ENCODE results near the gene RNASEH1.
"Not testable (repeated sequence)": the region's sequence is repeated elsewhere in the genome, so short reads cannot be mapped to it uniquely, and the experiment has no call there.

The RNASEH1 gene

DNA sequence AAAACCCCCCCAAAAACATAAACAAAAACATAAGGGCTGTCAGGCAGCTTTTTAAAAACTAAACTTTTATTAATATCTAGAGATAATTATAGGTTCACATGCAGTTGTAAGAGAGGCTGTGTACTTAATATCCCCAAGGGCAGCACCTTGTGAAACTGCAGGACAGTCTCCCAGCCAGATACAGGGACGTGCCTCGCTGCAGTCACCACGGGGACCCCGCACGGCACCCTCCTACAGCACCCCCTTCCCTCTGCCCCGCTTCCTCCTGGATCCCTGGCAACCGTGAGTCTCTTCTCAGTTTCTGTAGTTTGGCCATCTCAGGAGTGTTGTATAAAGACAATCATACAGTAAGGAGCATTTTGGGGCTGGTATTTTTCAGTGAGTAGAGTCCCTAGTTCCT lies 30.0 kb upstream of the RNASEH1 start:
- no peak for DNase-seq

DNA sequence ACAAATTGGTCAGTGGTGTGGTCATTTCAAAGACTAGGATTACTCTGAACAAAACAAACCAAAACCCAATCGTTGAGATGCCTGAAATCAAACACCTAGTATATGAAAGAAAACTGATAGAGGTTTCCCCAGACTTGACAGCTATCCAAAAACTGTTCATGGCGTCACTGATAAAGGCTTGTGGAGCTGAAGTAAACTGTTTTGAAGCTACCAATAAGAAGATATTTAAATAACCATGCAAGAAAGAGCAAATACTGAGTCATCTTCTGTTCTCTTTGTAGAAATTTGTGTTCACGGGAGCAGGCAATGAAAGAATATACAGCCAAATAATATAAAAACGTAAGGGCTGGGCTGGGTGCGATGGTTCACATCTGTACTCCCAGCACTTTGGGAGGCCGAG lies 29.3 kb upstream of the RNASEH1 start:
- DNase-seq = no peak

DNA sequence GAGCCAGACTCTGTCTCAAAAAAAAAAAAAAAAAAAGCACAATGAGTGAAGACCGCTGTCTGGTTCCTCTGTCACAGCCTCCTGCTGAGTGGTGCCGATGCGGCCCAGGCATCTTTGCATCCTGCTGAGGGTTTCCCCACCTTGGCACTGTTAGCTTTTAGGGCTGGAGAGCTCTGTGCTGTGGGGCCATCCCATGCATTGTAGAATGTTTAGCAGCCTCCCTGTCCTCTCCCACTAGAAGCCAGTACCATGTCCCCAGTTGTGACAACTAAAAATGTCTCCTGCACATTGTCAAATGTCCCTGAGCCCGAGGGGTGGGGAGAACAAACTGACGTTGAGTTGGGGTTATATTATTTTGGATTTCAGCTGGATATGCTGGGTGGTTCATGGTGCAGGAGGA lies 28.9 kb upstream of the RNASEH1 start:
- no peak for DNase-seq

DNA sequence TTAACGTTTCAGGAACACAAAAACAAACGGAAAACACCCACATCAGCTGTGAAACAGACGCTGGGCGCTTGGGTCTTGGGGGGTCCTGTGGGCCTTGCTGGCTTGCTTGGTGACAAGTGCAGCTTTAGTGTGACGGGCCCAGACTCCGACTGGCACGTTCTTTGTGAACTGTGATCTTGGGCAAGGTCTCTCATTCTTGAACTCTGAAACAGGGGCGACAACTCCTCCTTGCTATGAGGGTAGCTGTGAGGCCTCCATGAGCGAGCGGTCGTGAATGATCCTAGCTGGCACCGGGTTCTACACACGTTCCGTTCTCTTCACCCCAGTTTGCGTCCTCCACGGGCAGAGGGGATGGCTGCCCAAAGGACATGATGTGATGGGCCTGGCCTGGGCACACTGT lies 28.1 kb upstream of the RNASEH1 start:
- DNase-seq = no peak

DNA sequence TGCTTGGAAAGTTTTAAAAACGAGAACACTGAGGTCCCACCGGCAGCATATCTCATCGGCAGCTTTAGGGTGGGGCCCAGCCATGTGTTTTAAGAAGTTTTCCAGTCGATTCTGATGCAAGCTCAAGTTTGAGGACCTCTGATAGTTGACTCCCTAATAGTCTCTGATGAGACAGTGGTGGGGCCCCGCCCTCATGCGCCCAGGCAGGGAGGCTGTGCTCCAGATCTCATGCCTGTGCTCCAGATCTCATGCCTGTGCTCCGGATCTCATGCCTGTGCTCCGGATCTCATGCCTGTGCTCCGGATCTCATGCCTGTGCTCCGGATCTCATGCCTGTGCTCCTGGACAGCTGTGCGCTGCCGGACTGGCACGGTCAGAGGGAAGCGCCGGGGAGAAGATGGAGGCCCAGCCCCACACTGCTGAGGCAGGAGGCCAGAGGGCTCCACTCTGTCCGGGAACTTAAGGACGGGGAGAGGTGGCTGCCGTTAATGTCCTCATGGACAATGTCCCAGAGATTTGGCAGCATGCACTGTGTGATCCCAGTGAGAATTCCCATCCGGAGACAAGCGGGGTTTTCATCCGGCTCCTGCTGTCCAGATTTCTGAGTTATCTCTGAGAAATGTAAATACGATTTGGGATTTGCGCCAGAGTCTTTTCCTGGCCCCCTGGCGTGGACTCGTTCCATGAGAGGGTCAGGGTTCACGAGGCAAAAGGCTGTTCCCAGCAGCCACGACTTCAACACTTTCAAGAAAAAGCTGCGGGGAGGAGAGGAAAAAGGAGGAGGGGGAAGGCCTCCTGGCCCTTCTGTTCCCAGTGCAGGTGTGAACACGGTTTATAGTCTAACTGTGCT lies 27.4 kb upstream of the RNASEH1 start:
- no peak for DNase-seq

DNA sequence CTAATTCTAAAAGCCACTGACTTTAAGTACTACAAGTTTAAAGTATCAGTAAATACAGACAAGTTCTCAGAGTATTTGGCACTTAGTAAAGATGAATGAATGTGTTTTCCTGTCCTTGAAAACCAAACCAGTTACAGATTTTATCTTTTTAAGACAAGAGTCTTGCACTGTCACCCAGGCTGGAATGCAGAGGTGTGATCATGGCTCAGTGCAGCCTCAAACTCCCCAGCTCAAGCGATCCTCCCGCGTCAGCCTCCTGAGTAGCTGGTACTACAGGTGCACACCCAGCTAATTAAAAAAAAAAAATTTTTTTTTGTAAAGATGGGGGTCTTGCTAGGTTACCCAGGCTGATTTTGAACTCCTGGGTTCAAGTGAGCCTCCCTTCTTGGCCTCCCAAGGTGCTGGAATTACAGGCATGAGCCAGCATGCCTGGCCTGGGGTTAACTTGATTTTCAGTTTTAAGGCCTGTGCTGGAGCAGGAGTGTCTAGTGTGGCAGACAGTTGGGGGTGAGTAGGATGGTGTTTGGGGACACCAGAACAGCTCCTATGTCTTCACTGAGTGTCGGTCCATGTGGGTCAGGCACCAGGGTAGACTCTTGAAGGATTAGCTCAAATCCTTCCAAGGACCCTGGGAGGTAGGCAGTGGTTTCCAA lies 26.6 kb upstream of the RNASEH1 start:
- no peak for DNase-seq

DNA sequence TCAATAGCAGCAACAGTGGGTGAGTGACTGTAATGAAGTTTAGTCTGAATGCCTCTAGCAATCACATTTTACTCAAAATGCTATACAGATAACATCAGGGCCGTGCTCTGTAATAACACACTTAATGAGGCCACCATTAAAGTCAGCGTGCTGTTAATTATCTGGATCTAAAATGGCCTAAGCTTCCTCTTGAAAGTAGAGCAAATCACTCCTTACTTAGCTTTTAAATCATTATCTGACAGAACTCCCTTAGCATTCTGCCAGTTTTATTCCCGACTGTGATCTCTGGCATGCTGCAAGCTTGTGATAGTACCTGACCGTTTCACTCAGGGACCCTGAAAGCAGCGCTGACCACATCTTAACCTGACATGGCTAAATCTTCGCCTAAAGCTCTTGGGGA lies 25.9 kb upstream of the RNASEH1 start:
- no peak for DNase-seq

DNA sequence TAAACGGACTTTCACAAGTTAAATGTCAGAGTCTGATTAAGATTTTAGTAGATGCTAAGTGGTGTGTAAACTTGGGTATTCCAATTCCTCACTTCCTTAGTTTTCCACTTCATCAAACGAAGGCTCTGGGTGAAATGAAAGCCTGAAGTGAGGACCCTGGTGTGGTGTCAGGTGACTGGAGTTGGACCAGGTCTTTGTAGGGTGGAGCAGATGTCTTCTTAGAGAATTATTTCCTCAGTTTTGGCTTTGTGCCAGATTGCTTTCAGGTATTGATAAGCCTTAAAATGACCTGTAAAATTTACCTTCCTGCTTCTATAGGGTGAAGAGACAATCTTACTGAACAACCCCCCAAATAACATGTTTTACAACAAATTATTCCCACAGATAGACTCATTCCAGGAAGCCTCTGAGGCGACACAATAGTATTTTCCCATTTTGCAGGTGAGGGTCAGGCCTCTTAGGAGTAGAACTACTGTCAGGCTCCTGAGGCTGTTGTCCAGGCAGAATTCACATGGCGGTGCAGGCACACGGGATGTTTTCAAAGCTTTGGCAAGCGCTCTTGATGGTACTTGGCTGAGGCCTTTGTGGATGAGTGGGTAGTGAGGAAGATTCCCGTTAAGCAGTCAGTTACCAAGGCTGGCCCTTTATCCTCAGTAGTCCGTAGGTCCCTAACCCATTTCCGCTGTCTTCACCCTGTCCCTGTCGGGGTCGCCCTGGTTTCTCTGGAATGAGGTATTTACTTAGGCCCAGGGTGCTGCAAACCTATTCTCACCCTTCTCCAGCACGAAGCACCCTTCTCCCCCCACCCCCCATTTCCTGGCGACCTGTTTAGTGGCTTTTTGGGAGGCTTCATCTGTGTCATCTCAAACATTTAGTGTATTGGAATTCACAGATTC lies 23.5 kb upstream of the RNASEH1 start:
- DNase-seq = no peak

DNA sequence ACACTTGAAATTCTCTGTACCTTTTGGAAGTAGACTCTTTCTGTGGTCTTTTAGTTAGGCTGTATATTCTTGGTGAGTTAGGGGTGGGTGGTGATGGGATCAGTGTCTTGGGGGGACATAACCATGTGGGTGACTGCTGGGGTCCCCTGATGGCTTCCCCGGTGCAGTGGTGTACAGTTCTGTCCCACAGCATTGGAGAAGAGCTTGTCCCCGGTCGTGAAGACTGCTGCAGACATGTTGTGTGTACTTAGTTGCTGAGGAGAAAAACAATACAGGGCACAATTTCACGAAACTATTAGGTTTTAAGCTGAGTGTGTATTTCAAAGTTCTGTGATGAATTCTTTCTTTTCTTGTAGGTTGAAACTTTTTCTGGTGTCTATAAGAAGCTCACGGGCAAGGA lies 22.3 kb upstream of the RNASEH1 start:
- DNase-seq = no peak

DNA sequence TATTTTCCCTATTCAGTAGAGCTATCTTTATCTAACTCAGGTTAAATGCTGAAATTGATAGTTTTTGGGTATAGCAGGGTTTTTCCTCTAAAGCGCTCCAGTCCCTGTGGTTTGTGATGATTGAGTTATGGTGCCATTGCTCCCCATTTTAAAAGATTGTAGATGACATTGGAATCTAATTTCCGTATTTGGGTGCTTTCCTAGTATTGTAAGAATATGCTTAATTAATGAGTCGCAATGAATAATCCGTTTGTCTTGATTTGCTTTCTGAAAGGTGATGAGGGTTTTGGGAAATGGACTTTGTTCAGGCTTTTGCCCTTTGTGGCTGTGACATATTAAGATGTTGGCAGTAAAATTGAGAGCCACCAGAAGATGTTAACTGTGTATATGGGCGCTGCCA lies 20.9 kb upstream of the RNASEH1 start:
- DNase-seq = no peak

DNA sequence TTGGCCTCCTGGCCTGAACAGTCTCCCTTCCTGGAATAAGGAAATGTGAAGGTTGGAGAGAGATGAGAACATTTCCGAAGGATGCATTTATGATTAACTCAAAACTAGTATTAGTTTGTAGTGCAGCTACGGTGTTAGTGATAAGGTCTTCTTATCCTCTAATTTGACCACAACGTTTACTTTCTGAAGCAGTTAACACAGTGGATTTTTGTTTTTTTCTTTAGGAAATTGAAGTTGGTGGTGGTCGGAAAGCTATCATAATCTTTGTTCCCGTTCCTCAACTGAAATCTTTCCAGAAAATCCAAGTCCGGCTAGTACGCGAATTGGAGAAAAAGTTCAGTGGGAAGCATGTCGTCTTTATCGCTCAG lies 18.1 kb upstream of the RNASEH1 start:
- not testable (repeated sequence) for DNase-seq

DNA sequence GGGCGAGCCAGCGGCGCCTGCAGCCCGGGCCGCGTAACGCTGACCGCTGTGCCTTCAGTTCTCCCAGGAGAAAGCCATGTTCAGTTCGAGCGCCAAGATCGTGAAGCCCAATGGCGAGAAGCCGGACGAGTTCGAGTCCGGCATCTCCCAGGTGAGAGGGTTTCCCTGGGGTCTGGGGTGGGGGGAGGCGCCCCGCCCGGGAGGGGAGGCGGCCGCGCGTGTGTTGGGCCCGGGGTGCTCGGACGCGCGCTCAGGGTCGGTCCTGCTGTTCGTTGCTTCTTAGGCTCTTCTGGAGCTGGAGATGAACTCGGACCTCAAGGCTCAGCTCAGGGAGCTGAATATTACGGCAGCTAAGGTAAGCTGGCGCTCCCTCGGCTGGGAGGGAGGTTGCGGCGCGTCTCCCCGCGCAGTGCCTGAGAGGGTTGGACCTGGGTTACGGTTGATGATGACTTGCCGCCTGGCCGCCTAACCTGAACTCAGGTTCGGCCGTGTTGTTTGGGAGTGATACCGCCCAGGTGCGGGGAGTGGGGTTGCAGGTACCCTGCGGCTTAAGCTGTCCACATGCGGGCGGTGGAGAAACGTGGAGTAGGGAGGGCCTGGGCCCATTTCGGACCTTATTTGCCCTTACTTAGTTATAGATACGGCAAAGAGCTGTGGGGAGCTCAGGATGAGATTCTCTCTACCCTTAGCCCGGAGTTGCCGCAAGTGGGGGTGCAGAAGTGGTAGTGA lies 17.6 kb upstream of the RNASEH1 start:
- no peak for DNase-seq

DNA sequence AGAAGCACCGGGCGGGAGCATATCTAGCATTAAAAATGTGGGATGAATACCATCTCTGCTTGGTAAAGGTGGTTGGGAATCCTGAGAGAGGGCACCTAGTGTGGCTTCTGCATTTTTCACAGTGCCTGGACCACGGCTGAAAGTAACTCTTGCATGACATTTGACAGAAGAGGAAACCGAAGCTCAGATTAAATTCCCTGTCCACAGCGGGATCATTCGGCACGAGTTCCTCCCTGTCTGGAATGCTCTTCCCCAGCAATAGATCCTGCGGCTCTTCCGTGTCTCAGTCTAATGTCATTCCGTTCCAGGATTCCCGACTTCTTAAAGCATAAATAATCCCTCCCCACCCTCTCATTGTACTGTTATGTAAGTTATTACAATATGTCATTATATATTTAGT lies 16.0 kb upstream of the RNASEH1 start:
- DNase-seq = no peak

DNA sequence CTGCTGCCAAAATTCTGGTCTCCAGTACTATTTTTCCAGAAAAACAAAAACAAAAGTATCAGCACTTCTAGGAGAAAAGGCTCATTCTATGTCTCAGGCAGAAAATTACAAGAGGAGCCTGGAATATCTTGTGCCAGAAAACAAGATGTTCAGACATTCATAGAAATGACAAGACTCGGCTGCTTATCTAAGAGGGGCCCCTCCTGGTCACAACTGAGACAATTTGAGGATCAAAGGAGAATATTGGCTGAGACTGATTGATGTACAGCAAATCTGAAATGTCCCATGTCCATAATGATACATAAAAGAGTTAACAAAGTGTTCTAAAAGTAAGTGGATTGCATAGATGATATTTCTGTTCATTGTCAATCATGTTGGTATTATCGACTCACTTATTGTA lies 14.5 kb upstream of the RNASEH1 start:
- no peak for DNase-seq

DNA sequence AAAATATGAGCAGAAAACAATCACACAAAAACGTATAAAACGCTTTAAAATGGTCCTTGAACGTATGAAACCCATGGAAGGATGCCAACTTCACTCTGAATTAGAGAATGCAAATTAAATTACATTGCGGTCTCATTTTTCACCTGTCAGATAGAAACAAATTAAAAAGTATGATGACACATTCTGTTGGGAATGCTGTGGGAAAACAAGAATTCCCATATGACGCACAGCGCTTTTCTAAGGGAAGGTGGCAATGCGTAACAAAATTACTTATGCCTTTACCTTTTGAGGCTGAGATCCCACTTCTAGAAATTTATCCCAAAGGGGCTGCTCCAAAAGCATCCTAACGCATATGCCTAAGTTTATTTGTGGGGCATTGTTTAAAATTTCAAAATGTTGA lies 13.2 kb upstream of the RNASEH1 start:
- no peak for DNase-seq

DNA sequence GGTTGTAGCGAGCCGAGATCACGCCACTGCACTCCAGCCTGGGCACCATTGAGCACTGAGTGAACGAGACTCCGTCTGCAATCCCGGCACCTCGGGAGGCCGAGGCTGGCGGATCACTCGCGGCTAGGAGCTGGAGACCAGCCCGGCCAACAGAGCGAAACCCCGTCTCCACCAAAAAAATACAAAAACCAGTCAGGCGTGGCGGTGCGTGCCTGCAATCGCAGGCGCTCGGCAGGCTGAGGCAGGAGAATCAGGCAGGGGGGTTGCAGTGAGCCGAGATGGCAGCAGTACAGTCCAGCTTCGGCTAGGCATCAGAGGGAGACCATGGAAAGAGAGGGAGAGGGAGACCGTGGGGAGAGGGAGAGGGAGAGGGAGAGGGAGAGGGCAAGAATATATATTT lies 11.5 kb upstream of the RNASEH1 start:
- not testable (repeated sequence) for DNase-seq

DNA sequence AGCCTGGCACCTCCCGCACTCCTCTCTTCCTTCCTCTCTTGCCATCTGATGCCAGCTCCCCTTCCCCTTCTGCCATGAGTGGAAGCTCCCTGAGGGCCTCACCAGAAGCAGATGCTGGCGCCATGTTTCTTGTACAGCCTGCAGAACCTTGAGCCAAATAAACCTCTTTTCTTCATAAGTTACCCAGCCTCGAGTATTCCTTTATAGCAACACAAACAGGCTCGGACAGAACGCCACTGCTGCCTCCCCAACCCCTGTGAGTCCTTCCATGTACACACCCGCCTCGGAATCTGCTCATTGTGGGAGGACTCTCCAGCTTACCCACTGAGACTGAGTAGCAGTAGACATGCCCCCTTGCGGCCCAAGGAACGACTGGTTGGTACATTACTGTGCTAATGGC lies 8.7 kb upstream of the RNASEH1 start:
- no peak for DNase-seq

DNA sequence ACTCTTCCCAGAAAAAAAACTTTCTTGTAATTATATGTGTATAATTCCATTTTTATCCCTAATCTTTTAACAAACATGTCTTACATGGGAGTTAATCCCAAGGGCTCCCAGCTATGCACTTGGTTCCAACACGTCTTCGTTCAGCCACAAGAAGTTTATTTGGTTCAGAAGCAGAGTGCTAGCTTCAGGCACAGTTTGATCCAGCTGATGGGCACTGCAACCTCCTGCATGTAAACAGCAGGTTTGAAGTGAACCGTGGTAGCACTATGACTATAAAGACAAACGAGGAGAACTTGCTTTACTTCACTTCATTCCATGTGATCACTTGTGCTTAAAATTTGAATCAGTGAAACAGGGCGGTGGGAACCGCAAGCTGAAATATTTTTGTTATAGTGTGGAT lies 7.0 kb upstream of the RNASEH1 start:
- no peak for DNase-seq

DNA sequence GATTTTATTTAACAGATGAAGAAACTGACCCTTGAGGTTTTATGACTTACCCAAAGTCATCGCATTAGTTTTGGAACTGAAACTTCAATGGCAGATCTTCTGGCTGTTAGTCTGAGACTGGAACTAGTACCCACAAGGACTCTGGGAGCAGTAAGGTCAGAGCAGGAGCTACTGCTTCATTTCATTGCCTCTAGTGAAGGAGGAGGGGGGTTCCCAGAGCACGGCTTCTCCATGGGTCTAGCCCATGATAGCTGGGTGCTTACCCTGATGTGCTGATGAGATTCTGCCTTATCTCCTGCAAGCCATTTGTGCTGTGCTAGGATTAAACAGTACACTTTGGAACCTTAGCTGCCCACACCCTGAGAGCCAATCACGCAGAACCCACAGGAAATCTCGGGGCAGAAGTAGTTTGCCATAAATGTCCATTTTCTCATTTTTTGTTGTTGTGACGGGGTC lies 5.4 kb upstream of the RNASEH1 start:
- DNase-seq = no peak

DNA sequence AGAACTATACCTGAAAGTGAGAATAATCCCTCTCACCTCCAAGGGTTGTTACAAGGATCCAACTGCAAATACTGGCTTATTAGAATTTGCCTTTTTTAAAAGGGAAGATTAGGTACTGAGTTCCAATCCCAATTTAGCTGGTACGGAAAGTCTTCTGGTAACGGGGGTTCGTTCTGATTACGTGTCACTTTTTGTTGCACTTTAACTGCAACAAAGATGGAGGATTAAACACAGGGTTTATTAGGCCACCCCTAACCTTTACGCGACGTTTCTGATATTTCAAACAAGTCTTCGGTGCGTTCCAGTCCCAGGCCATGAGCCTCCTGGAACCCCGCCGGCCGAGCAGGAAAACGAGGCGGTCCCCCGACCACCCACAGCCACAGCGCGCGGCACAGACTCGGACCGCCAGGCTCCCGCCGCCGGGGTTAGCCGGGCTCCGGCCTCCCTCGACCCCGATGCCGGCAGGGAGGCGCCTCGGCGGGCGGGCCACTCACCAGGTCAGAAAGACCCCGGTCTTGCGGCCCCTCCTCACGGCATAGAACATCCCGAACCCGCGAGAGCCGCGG lies 411 bp downstream of the RNASEH1 start:
- DNase-seq = no peak

DNA sequence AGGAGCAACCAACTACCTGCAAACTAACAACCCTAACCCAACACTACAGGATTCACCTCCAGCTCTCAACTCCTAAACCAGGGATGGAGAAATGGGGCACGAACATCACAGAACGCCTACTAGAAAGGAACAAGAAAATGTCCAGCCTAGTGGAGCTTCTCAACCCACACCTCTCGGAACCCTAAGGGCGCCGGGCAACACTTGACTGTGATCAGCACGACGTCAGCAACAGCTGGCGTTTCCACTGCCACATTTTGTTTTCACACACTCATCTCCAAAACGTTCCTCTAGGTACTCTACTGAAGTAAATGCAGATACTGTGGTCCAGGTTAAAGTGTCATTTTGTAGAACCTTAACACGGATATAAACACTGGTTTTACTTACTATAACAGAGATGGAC lies 4.2 kb downstream of the RNASEH1 start:
- no peak for DNase-seq

DNA sequence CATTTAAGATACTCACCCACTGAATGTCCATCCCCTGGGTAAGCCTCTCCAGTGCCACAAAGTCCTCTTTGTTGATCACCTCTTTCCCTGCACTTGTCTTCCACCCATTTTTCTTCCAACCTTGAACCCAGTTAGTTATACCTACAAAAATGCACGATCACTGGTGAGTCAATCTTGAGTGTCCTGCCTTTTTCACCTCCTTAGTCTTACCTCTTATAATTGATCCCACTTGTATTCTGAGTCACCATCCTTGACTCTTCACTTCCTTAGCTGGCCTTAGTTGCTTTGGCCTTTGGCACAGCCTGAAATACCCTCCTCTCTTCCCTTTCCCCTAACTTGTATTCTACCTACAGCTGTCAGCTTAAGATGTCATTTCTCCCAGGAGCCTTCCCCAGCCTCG lies 10.2 kb downstream of the RNASEH1 start:
- no peak for DNase-seq
